Measurements from ENCODE around the gene SMAD4. TPM values are rescaled to one million over a fixed set of nuclear protein-coding genes. Genes with fewer than 3 reads are reported as not detected.

SMAD4 gene
- total and polyA plus RNA-seq, 2 donors (not counting 3 experiments of a cell fraction or from before 2014, with no cell fraction given): 63.5 to 82.8 TPM

GRCh38 chr18:51127664-51128063 is 97.7 kb downstream of the SMAD4 start:
- no peaks in the 10 kb centered on the region for H3K27me3 ChIP-seq (ENCODE audit: control insufficient read depth in 2 of 2, insufficient read depth in 2 of 2, low read length in 2 of 2)
- H3K36me3 ChIP-seq (ENCODE audit: control insufficient read depth in 2 of 2, extremely low read depth in 1 of 2, insufficient read depth in 2 of 2, low read length in 2 of 2): no peaks in the 10 kb centered on the region
- no peaks in the 10 kb centered on the region for H3K4me1 ChIP-seq (ENCODE audit: control insufficient read depth, extremely low read depth, insufficient read depth, low read length)
- H3K79me2 ChIP-seq (ENCODE audit: control insufficient read depth, insufficient read depth, low read length): no peaks in the 10 kb centered on the region
- ChIA-PET POLR2A (no interaction called here), CTCF (no interaction called here)
- dilution Hi-C loops (cut with MboI; ENCODE audit: extremely low pct_ligation_motif_present, low sequenced_read_pairs) (no loop called here), intact Hi-C loops (cut with micrococcal nuclease) (no loop called here)
- no peak for DNase-seq (ENCODE audit: low read depth, low spot score)
- BruUV-seq (replicated peaks): no TSS peak
- no peak overlapping the region for H3K27ac ChIP-seq (ENCODE audit: insufficient read depth, low read depth, low read length)
- H3K4me2 ChIP-seq (ENCODE audit: insufficient read depth, low read length): no peak overlapping the region
- H3K9me3 ChIP-seq (replicated peaks; ENCODE audit: control insufficient read depth, insufficient read depth, low read length): no peaks in the 10 kb centered on the region
- no peaks in the 10 kb centered on the region for H3K9me1 ChIP-seq (replicated peaks; ENCODE audit: control insufficient read depth, extremely low read depth, insufficient read depth, low read length)
- no peaks in the 10 kb centered on the region for H4K20me1 ChIP-seq (replicated peaks; ENCODE audit: control insufficient read depth, extremely low read depth, insufficient read depth, low read length)
- no peak for FAIRE-seq
- no peak overlapping the region for H3K4me3 ChIP-seq (replicated peaks in 1 of 3; ENCODE audit: insufficient read depth in 1 of 3, low read depth in 1 of 3, low read length in 3 of 3)
- H2AFZ ChIP-seq (ENCODE audit: low read depth, low read length): no peak overlapping the region
- no peak for TF ChIP-seq MYC (IDR thresholded peaks at IDR 0.05; ENCODE audit: low read depth, low read length)
- no peak overlapping the region for H3K9ac ChIP-seq (replicated peaks; ENCODE audit: extremely low read depth, insufficient read depth, low read length)

GRCh38 chr18:51128533-51128932 is 98.5 kb downstream of the SMAD4 start:
- intact Hi-C loops (cut with micrococcal nuclease) (no loop called here), dilution Hi-C loops (cut with MboI; ENCODE audit: extremely low pct_ligation_motif_present, low sequenced_read_pairs) (no loop called here)
- TF ChIP-seq JUN (IDR thresholded peaks at IDR 0.05; ENCODE audit: borderline replicate concordance, insufficient read depth, insufficient read length, low read depth) (no peak), FOS (IDR thresholded peaks at IDR 0.05; ENCODE audit: borderline replicate concordance, insufficient read depth, low read length) (no peak), POLR2A (IDR thresholded peaks at IDR 0.05; ENCODE audit: low read depth, low read length) (no peak), GATA2 (IDR thresholded peaks at IDR 0.05; ENCODE audit: insufficient read depth, insufficient read length, low read depth, low read length) (no peak), MAX (IDR thresholded peaks at IDR 0.05; ENCODE audit: insufficient read depth, insufficient read length) (no peak), EZH2 (IDR thresholded peaks at IDR 0.05; ENCODE audit: borderline replicate concordance, low read depth, low read length, severe bottlenecking) (no peak), MYC (IDR thresholded peaks at IDR 0.05; ENCODE audit: low read depth, low read length) (no peak), POLR2AphosphoS5 (IDR thresholded peaks at IDR 0.05; ENCODE audit: insufficient read depth, low read depth, low read length) (no peak), CTCF (IDR thresholded peaks at IDR 0.05; ENCODE audit: extremely low read depth in 1 of 2, insufficient read depth in 1 of 2, low read depth in 1 of 2, low read length in 2 of 2) (no peak)
- Histone ChIP-seq H3K9me1 (replicated peaks; ENCODE audit: control insufficient read depth, extremely low read depth, insufficient read depth, low read length) (no peaks in the 10 kb centered on the region), H3K79me2 (ENCODE audit: control insufficient read depth, insufficient read depth, low read length) (no peaks in the 10 kb centered on the region), H3K4me1 (ENCODE audit: control insufficient read depth, extremely low read depth, insufficient read depth, low read length) (no peaks in the 10 kb centered on the region), H3K4me2 (ENCODE audit: insufficient read depth, low read length) (no peak overlapping the region), H2AFZ (ENCODE audit: low read depth, low read length) (no peak overlapping the region), H3K9ac (replicated peaks; ENCODE audit: extremely low read depth, insufficient read depth, low read length) (no peak overlapping the region), H3K27me3 (ENCODE audit: control insufficient read depth in 2 of 2, insufficient read depth in 2 of 2, low read length in 2 of 2) (no peaks in the 10 kb centered on the region), H4K20me1 (replicated peaks; ENCODE audit: control insufficient read depth, extremely low read depth, insufficient read depth, low read length) (no peaks in the 10 kb centered on the region), H3K27ac (ENCODE audit: insufficient read depth, low read depth, low read length) (no peak overlapping the region), H3K36me3 (ENCODE audit: control insufficient read depth in 2 of 2, extremely low read depth in 1 of 2, insufficient read depth in 2 of 2, low read length in 2 of 2) (no peaks in the 10 kb centered on the region), H3K9me3 (replicated peaks; ENCODE audit: control insufficient read depth, insufficient read depth, low read length) (no peaks in the 10 kb centered on the region), H3K4me3 (replicated peaks in 1 of 3; ENCODE audit: insufficient read depth in 1 of 3, low read depth in 1 of 3, low read length in 3 of 3) (no peak overlapping the region)
- BruUV-seq (replicated peaks): no TSS peak
- CTCF ChIA-PET: no interaction called here
- FAIRE-seq: no peak
- DNase-seq (ENCODE audit: low read depth, low spot score): no peak
- POLR2A ChIA-PET: no interaction called here
